22Rv1 (cell line): ENCODE results near the gene SUN2.

Experiments
- ZFX ChIP-seq: fragments of 450-650 bp; IDR thresholded peaks from 2 replicates; pipeline ENCODE4 v1.6.1; 2017; ENCODE audit warnings: antibody characterized with exemption, borderline replicate concordance
- TF ChIP-seq, protein P1 (sequence below): fragments of 450-650 bp; IDR thresholded peaks from 2 replicates; pipeline ENCODE4 v1.5.1; 2017; ENCODE audit warnings: mild to moderate bottlenecking

DNA sequence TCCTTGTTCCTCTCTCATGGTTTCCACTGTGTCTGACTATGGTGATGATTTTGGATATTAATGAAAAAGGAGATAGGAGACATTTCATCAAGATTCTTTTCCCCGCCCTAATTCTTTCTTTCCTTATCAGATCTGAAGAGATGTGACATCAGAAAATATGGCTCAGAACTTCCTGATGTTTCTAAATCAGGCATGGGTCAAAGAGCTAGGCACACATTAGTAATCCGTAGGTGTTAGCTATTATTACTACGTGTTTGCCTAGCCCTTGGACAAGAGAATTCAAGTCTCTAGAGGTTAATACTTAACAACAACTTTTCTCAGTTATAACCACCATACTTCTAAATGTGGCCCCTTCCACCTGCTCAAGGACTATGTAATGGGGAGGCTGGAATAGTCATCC is 60.9 kb downstream of the SUN2 start:
- TF ChIP-seq, protein P1, sequence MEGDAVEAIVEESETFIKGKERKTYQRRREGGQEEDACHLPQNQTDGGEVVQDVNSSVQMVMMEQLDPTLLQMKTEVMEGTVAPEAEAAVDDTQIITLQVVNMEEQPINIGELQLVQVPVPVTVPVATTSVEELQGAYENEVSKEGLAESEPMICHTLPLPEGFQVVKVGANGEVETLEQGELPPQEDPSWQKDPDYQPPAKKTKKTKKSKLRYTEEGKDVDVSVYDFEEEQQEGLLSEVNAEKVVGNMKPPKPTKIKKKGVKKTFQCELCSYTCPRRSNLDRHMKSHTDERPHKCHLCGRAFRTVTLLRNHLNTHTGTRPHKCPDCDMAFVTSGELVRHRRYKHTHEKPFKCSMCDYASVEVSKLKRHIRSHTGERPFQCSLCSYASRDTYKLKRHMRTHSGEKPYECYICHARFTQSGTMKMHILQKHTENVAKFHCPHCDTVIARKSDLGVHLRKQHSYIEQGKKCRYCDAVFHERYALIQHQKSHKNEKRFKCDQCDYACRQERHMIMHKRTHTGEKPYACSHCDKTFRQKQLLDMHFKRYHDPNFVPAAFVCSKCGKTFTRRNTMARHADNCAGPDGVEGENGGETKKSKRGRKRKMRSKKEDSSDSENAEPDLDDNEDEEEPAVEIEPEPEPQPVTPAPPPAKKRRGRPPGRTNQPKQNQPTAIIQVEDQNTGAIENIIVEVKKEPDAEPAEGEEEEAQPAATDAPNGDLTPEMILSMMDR = no peak
- no peak for TF ChIP-seq ZFX
